H1 (cell line): ENCODE results near the gene ERVW-1. TPM values are rescaled to one million over a fixed set of nuclear protein-coding genes. Genes with fewer than 3 reads are reported as not detected.

ENCODE experiments used
- CTCF ChIA-PET: fragments of 300-600 bp; sonication (Branson Sonifier 250); formaldehyde crosslinking; loops from one replicate; lab custom pipeline; 2021; ENCODE audit not compliant: partially characterized antibody; lab: Charles Lee
- POLR2A ChIA-PET: fragments of 300-600 bp; sonication (Branson Sonifier 250); formaldehyde crosslinking; loops from one replicate; lab custom pipeline; 2021; ENCODE audit warnings: inconsistent platforms; ENCODE audit not compliant: partially characterized antibody; lab: Charles Lee
- DNase-seq, 2 experiments: peaks; one replicate each; pipeline versions ENCODE4 v3.0.0 to v3.0.0-alpha.2; 2010 to 2022; ENCODE audit warnings: low spot score in 2 of 2, low read depth in 1 of 2, mixed read lengths in 1 of 2
- FAIRE-seq: peaks from 2 replicates; lab custom pipeline; 2011; peaks lifted over from hg19 to GRCh38; lab: Jason Lieb, UNC
- H2AFZ ChIP-seq: 2 replicates; pipeline ENCODE4 v1.8.1; 2012; ENCODE audit warnings: low read length, inconsistent platforms
- H2AK5ac ChIP-seq: 2 replicates; pipeline ENCODE4 v1.6.1; 2013; ENCODE audit warnings: low read depth, low read length
- H2BK120ac ChIP-seq: replicated peaks from 2 replicates; pipeline ENCODE3; 2013; ENCODE audit warnings: low read depth, low read length, inconsistent platforms
- H2BK12ac ChIP-seq: 2 replicates; pipeline ENCODE4 v1.6.1; 2013; ENCODE audit warnings: low read depth, low read length
- H2BK15ac ChIP-seq: 2 replicates; pipeline ENCODE4 v1.6.1; 2013; ENCODE audit warnings: low read length
- H2BK20ac ChIP-seq: 2 replicates; pipeline ENCODE4 v1.6.1; 2013; ENCODE audit warnings: low read length
- H2BK5ac ChIP-seq: 2 replicates; pipeline ENCODE4 v1.6.1; 2013; ENCODE audit warnings: low read depth, low read length
- H3K14ac ChIP-seq: 2 replicates; pipeline ENCODE4 v1.6.1; 2013; ENCODE audit warnings: inconsistent platforms; ENCODE audit not compliant: insufficient read length
- H3K18ac ChIP-seq: 2 replicates; pipeline ENCODE4 v1.6.1; 2013; ENCODE audit warnings: low read length; ENCODE audit errors: extremely low read depth
- H3K23ac ChIP-seq: 2 replicates; pipeline ENCODE4 v1.6.1; 2013; ENCODE audit warnings: inconsistent platforms; ENCODE audit not compliant: insufficient read length
- H3K23me2 ChIP-seq: 2 replicates; pipeline ENCODE4 v1.6.1; 2013; ENCODE audit warnings: low read depth, low read length
- H3K27ac ChIP-seq: 2 replicates; pipeline ENCODE4 v1.6.1; 2011; ENCODE audit warnings: low read depth, low read length, inconsistent platforms
- H3K27me3 ChIP-seq, 4 experiments: replicated peaks in 1 of 4; 1 replicate in 1 of 4; 2 replicates in 3 of 4; pipeline versions ENCODE4 v1.6.1 to v1.8.1; 2011 to 2013; ENCODE audit warnings: low read length in 3 of 4, mild to moderate bottlenecking in 3 of 4, inconsistent platforms in 2 of 4, mixed read lengths in 2 of 4, moderate library complexity in 1 of 4; ENCODE audit not compliant: control insufficient read depth in 3 of 4, insufficient read depth in 3 of 4; ENCODE audit errors: extremely low read depth in 1 of 4
- H3K36me3 ChIP-seq, 4 experiments: 2 replicates each; pipeline versions ENCODE4 v1.6.1 to v1.8.1; 2011 to 2013; ENCODE audit warnings: mild to moderate bottlenecking in 4 of 4, low read length in 3 of 4, moderate library complexity in 2 of 4, control low read depth in 1 of 4, inconsistent platforms in 1 of 4; ENCODE audit not compliant: insufficient read depth in 4 of 4, control insufficient read depth in 2 of 4
- H3K4ac ChIP-seq: replicated peaks from 2 replicates; pipeline ENCODE3; 2013; ENCODE audit warnings: low read length, low read depth, mixed read lengths, inconsistent platforms; ENCODE audit not compliant: insufficient read length
- H3K4me1 ChIP-seq, 4 experiments: replicated peaks in 1 of 4; 1 replicate in 1 of 4; 2 replicates in 3 of 4; pipeline versions ENCODE4 v1.6.1 to v1.8.1; 2011 to 2013; ENCODE audit warnings: low read length in 3 of 4, inconsistent platforms in 2 of 4, mixed read lengths in 1 of 4; ENCODE audit not compliant: insufficient read depth in 4 of 4, control insufficient read depth in 3 of 4
- H3K4me2 ChIP-seq, 2 experiments: 2 replicates each; pipeline versions ENCODE4 v1.6.1 to v1.8.1; 2011 to 2013; ENCODE audit warnings: low read depth in 2 of 2, low read length in 2 of 2, control low read depth in 1 of 2, inconsistent platforms in 1 of 2, mild to moderate bottlenecking in 1 of 2; ENCODE audit not compliant: insufficient read depth in 1 of 2
- H3K4me3 ChIP-seq, 4 experiments: fragments of 200-600, 300-600 bp in 1 of 4; sonication (generic), shearing (Covaris generic), sonication (Bioruptor Twin) in 1 of 4; 2 replicates each; pipeline versions ENCODE4 v1.5.1 to v1.8.1; 2011 to 2016; ENCODE audit warnings: low read length in 4 of 4, low read depth in 3 of 4, control low read depth in 2 of 4, inconsistent platforms in 2 of 4, mild to moderate bottlenecking in 2 of 4, mixed read lengths in 1 of 4, moderate library complexity in 1 of 4; ENCODE audit not compliant: insufficient read depth in 2 of 4; ENCODE audit errors: extremely low read depth in 1 of 4
- H3K56ac ChIP-seq: replicated peaks from 2 replicates; pipeline ENCODE3; 2013; ENCODE audit warnings: low read depth, mild to moderate bottlenecking, mixed read lengths, low read length, inconsistent platforms; ENCODE audit not compliant: insufficient read length
- H3K79me1 ChIP-seq: 2 replicates; pipeline ENCODE4 v1.6.1; 2013; ENCODE audit warnings: low read depth, low read length, control low read depth
- H3K79me2 ChIP-seq, 2 experiments: 2 replicates each; pipeline versions ENCODE4 v1.6.1 to v1.8.1; 2012 to 2013; ENCODE audit warnings: low read length in 2 of 2, mild to moderate bottlenecking in 2 of 2, inconsistent platforms in 1 of 2; ENCODE audit not compliant: insufficient read depth in 2 of 2, control insufficient read depth in 1 of 2
- H3K9ac ChIP-seq, 4 experiments: replicated peaks in 1 of 4; 1 replicate in 1 of 4; 2 replicates in 3 of 4; pipeline versions ENCODE4 v1.6.1 to v1.8.1; 2011 to 2013; ENCODE audit warnings: low read depth in 3 of 4, low read length in 3 of 4, control low read depth in 2 of 4, mild to moderate bottlenecking in 2 of 4, moderate library complexity in 2 of 4, inconsistent platforms in 1 of 4; ENCODE audit errors: extremely low read depth in 1 of 4
- H3K9me3 ChIP-seq, 2 experiments: 2 replicates each; pipeline versions ENCODE4 v1.6.1 to v1.8.1; 2012 to 2013; ENCODE audit warnings: mild to moderate bottlenecking in 2 of 2, moderate library complexity in 2 of 2, control low read depth in 1 of 2, inconsistent platforms in 1 of 2, low read depth in 1 of 2, low read length in 1 of 2, mixed read lengths in 1 of 2; ENCODE audit not compliant: insufficient read depth in 2 of 2
- H4K20me1 ChIP-seq, 2 experiments: replicated peaks in 1 of 2; 2 replicates each; pipeline versions ENCODE3 to v1.8.1; 2011 to 2013; ENCODE audit warnings: inconsistent platforms in 2 of 2, low read length in 2 of 2, mild to moderate bottlenecking in 1 of 2; ENCODE audit not compliant: insufficient read depth in 2 of 2, control insufficient read depth in 1 of 2
- H4K5ac ChIP-seq: 2 replicates; pipeline ENCODE4 v1.6.1; 2013; ENCODE audit warnings: low read length, low read depth, mixed read lengths, inconsistent platforms; ENCODE audit not compliant: insufficient read length
- H4K8ac ChIP-seq: 2 replicates; pipeline ENCODE4 v1.8.0; 2013; ENCODE audit warnings: mild to moderate bottlenecking, moderate library complexity, low read length, inconsistent platforms; ENCODE audit not compliant: insufficient read depth; ENCODE audit errors: extremely low read depth
- H4K91ac ChIP-seq: replicated peaks from 2 replicates; pipeline ENCODE3; 2013; ENCODE audit warnings: low read length, mixed read lengths, inconsistent platforms; ENCODE audit not compliant: insufficient read length
- FOSL1 ChIP-seq: IDR thresholded peaks from 2 replicates; pipeline ENCODE4 v1.6.1; 2011; ENCODE audit warnings: mild to moderate bottlenecking, low read depth, low read length, moderate library complexity; ENCODE audit not compliant: insufficient read depth
- KDM1A ChIP-seq: fragments of 200-600, 300-600 bp; sonication (generic); IDR thresholded peaks from 2 replicates; pipeline ENCODE4 v1.7.1; 2016; ENCODE audit warnings: mild to moderate bottlenecking, low read length, borderline replicate concordance
- SP1 ChIP-seq: IDR thresholded peaks from 2 replicates; pipeline ENCODE4 v1.6.1; 2011; ENCODE audit warnings: low read depth, low read length
- TAF7 ChIP-seq: optimal IDR thresholded peaks from 2 replicates; pipeline ENCODE3; 2011; ENCODE audit warnings: low read depth, mild to moderate bottlenecking, inconsistent platforms, low read length, moderate library complexity, borderline replicate concordance
- WGBS, 2 experiments: shearing (Covaris generic) in 1 of 2; methylation state at CpG; one replicate each; pipeline versions ENCODE4 v1.1.6 to v1.1.7; 2013 to 2015; ENCODE audit warnings: low lambda C conversion rate in 2 of 2, mixed read lengths in 2 of 2, inconsistent platforms in 1 of 2, low coverage in 1 of 2, missing lambda C conversion rate in 1 of 2; ENCODE audit not compliant: insufficient replicate concordance in 2 of 2, insufficient coverage in 1 of 2, insufficient read length in 1 of 2; ENCODE audit errors: extremely low coverage in 1 of 2, missing lambda C conversion rate in 1 of 2; 5-methylcytosine and 5-hydroxymethylcytosine counted together
- polyA plus RNA-seq, 7 experiments: library from polyadenylated mRNA; depleted of rRNA in 3 of 7; stranded (reverse) in 5 of 7; unstranded in 2 of 7; fragments of >200 nt in 5 of 7; fragments of 200-250 nt in 2 of 7; gene quantifications; 1 replicate in 5 of 7; 2 replicates in 1 of 7; 4 replicates in 1 of 7; pipeline versions ENCODE4 v1.2.1 to v1.2.3, GENCODE V29; 2011 to 2013; ENCODE audit warnings: missing spikeins in 2 of 7, mixed read lengths in 2 of 7
- total RNA-seq: library from RNA; stranded (reverse); fragmentation: NEBNext Ultra II Directional; extraction: Animal tissue kit (Norgen Biotek cat#: 25700); gene quantifications from 2 replicates; pipeline ENCODE4 v1.2.1, GENCODE V29; 2021

The ERVW-1 gene
- total and polyA plus RNA-seq, 2 of the 8 experiments (the other 6 are each of a cell fraction or from before 2014, with no cell fraction given), result 0.08 TPM; not detected in 1

DNA sequence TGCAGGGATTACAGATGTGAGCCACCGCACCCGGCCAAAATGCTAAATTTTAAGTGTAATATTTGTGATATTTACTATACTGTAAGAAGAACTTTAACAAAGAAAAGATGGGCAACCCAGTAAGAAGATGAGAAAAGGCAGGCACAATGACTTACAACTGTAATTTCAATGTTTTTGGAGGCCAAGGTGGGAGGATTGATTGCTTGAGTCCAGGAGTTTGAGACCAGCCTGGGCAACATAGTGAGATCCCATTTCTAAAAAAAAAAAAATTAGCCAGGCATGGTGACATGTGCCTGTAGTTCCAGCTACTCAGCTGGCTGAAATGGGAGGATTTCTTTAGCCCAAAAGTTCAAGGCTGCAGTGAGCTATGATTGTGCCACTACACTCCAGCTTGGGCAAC, 42.2 kb downstream of the ERVW-1 start:
- POLR2A ChIA-PET, result interaction anchor here (1.1 kb wide), 1 partner anchor 12 kb away, joined by 3 read pairs; the partner anchor contains the start of gene GATAD1
- Histone ChIP-seq H3K4me1 (peaks cover 0 to 11% (median 5%) of the 10 kb centered on the region in 4 experiments; a peak in 4 of 7 replicates), H3K27me3 (no peaks in the 10 kb centered on the region), H4K91ac (no peak overlapping the region), H2AFZ (no peak overlapping the region), H3K9me3 (no peaks in the 10 kb centered on the region), H3K79me2 (no peaks in the 10 kb centered on the region), H2BK120ac (no peak overlapping the region), H3K23me2 (no peaks in the 10 kb centered on the region; the same call in 1 of the 2 replicates), H2AK5ac (no peak overlapping the region), H3K56ac (no peak overlapping the region), H3K18ac (no peak overlapping the region), H3K36me3 (no peaks in the 10 kb centered on the region), H2BK5ac (no peak overlapping the region), H3K23ac (no peak overlapping the region), H3K9ac (no peak overlapping the region), H3K4me3 (no peak overlapping the region), H4K8ac (no peak overlapping the region), H2BK15ac (no peak overlapping the region), H2BK12ac (no peak overlapping the region), H3K27ac (no peak overlapping the region), H4K20me1 (no peaks in the 10 kb centered on the region), H3K79me1 (no peaks in the 10 kb centered on the region), H4K5ac (no peak overlapping the region), H3K4ac (no peak overlapping the region), H3K14ac (no peak overlapping the region), H3K4me2 (no peak overlapping the region), H2BK20ac (no peak overlapping the region)
- TF ChIP-seq FOSL1 (no peak), KDM1A (0 out of 2 replicates have a peak, but pooled peaks have one; percentile 14), SP1 (no peak), TAF7 (no peak)
- WGBS, 2 experiments, result 94% methylated on average over 2 of the region's 2 CpGs; no CpG with 5 or more reads in 1 of the 2 experiments
- DNase-seq, result no peak
- FAIRE-seq, result no peak
- CTCF ChIA-PET, result interaction anchor here (0.6 to 1.1 kb wide), 4 partner anchors 8 to 573 kb away, joined by 3 to 4 read pairs (median 4); partner anchors contain the start of gene GATAD1
